ENCODE data around the gene RIPOR3.
"Not testable (repeated sequence)": the region's sequence is repeated elsewhere in the genome, so short reads cannot be mapped to it uniquely, and the experiment has no call there.

DNA sequence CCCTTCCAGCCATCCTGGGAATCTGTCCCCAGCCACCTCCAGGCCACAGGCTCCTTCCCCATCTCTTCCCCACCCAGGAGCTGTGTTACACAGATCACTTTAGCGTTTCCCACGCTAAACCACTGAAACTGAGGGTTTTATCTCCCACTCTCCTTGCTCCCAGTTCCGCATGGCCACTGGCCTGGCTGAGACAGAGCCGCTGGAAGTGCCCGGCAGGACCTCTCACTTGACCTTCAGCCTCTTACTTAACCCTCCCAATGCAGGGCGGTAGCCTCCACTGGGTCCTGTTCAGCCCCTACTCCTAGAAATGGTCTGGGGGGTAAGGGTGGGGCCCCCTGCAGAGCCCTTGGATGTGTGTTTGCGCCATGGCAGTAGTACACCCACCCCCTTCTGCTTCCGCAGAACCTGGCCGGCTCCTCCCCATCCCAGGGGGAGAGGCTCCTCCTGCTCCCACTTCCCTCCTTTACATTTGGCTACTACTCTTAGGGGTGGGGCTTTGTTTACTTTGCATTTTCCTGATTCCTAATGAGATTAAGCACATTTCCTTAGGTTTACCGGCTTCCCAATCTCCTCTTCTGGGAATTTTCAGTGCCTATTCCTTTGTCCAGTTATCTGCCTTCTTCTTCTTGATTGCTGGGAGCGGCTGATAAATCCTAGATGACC lies 49.6 kb downstream of the RIPOR3 start:
- TF ChIP-seq, protein P1, sequence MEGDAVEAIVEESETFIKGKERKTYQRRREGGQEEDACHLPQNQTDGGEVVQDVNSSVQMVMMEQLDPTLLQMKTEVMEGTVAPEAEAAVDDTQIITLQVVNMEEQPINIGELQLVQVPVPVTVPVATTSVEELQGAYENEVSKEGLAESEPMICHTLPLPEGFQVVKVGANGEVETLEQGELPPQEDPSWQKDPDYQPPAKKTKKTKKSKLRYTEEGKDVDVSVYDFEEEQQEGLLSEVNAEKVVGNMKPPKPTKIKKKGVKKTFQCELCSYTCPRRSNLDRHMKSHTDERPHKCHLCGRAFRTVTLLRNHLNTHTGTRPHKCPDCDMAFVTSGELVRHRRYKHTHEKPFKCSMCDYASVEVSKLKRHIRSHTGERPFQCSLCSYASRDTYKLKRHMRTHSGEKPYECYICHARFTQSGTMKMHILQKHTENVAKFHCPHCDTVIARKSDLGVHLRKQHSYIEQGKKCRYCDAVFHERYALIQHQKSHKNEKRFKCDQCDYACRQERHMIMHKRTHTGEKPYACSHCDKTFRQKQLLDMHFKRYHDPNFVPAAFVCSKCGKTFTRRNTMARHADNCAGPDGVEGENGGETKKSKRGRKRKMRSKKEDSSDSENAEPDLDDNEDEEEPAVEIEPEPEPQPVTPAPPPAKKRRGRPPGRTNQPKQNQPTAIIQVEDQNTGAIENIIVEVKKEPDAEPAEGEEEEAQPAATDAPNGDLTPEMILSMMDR (IDR thresholded peaks at IDR 0.05; ENCODE audit: low read length) = not testable (repeated sequence)
- TF ChIP-seq EZH2 (IDR thresholded peaks at IDR 0.05; ENCODE audit: borderline replicate concordance, low read length) = not testable (repeated sequence)
